H7 (cell line): ENCODE results near the gene NFIC. TPM values are rescaled to one million over a fixed set of nuclear protein-coding genes. Genes with fewer than 3 reads are reported as not detected.
"Not testable (repeated sequence)": the region's sequence is repeated elsewhere in the genome, so short reads cannot be mapped to it uniquely, and the experiment has no call there.

Experiments used
- DNase-seq: peaks from one replicate; pipeline ENCODE4 v3.0.0; 2012
- H3K27me3 ChIP-seq: 2 replicates; pipeline ENCODE4 v1.6.0; 2011; ENCODE audit warnings: mild to moderate bottlenecking, low read length; ENCODE audit not compliant: control insufficient read depth, insufficient read depth
- H3K36me3 ChIP-seq: replicated peaks from 2 replicates; pipeline ENCODE4 v1.5.1; 2011; ENCODE audit warnings: low read length; ENCODE audit not compliant: control insufficient read depth, insufficient read depth
- H3K4me3 ChIP-seq: 2 replicates; pipeline ENCODE4 v1.5.1; 2011; ENCODE audit warnings: low read depth, mild to moderate bottlenecking, control low read depth, low read length, moderate library complexity; ENCODE audit not compliant: insufficient read depth
- total RNA-seq: library from RNA; depleted of rRNA; stranded (reverse); fragments of >200 nt; shearing (Covaris generic); gene quantifications from 2 replicates; pipeline ENCODE4 v1.2.3, GENCODE V29; 2014

Gene NFIC
- total RNA-seq, 1 experiment from 2014 or later = 1.7 TPM

DNA sequence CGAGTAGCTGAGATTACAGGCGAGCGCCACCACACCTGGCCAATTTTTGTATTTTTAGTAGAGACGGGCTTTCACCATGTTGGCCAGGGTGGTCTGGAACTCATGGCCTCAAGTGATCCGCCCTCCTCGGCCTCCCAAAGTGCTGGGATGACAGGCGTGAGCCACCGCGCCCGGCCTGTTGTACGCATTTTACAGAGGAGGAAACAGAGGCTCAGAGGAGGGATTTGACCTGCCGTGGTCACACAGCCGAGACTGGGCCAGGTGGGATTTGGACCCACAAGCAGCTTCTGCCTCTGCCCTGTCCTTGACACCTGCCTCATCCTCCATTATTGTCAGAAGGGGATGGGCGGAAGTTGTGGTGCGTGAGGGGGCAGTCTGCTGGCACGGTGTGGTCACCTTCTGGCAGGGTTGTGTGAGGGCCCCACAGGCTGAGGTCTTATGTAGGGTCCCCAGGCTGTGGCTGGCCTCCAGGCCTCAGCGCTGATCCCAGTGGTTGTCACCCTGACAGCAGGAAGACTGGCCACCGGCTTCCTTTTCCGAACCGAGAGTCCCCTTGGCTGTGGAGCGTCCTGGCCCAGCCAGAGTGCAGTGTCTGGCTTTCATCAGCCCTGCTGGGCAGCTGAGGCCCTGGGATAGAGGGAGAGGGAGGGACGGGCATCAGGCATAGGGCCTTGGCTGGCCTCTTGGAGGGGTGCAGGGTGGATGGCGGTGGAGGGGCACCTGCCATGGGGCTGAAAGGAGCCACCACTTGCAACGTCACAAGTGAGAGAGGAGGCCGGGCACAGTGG is 20.3 kb downstream of the NFIC start:
- no peaks in the 10 kb centered on the region; the same call in 1 of the 2 replicates for H3K27me3 ChIP-seq
- no peak overlapping the region for H3K4me3 ChIP-seq
- H3K36me3 ChIP-seq = no peaks in the 10 kb centered on the region
- DNase-seq = no peak

DNA sequence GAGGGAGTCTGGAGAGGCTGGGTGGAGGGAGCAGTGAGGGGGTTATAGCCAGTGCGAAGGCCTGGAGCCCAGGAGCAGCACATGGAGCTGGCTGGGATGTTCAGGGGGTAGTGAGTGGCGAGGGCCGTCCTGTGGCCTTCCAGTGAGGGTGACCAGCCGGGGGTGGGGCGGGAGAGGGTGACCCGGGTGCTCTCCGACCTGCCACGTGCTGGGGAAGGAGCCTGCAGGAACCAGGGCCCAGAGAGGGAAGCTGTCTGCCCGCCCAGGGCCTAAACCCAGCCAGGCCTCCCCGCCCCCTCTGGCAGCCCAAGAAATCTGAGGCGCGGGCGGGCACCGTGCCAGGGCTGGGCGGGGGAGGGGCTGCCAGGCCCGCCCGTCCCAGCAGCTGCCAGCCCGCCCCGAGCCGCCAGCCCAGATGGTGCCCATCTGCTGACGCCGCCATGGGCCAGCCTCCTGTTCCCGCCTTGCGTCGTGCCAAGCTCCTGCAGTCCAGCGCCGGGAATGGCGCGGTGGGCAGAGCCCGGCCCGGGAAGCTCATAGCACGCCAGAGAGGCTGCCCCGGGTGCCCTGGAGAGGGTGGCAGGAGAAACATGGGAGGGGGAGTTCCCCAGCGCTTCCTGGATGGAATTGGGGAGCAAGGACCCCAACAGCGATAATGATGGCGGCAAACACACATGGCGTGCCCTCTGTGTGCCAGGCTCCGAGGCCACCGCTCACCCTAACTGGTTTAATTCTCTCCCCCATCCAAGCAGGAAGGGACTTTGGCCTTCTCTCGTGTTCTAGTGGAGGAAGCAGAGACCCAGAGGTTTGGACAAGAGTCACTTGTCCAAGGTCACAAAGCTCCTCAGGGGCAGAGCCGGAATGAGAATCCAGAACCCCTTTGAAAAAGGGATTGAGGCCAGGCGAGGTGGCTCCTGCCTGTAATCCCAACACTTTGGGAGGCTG is 21.5 kb downstream of the NFIC start:
- no peaks in the 10 kb centered on the region for H3K36me3 ChIP-seq
- H3K27me3 ChIP-seq = no peaks in the 10 kb centered on the region; the same call in 1 of the 2 replicates
- no peak overlapping the region for H3K4me3 ChIP-seq
- DNase-seq = peak; percentile 57

DNA sequence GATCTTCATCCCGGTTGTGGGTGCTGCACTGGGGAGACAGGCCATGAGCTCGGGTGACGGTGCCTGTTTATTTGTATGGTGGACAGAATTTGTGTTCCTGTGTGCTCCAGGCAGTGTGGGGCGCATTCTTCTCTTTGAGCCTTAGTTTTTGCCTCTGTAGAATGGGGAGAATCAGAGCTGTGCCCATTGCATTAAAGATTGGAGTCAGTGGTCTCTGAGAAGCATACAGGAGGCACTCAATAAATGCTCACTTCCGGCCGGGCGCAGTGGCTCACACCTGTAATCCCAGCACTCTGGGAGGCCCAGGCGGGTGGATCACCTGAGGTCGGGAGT is 23.0 kb downstream of the NFIC start:
- DNase-seq = no peak
- Histone ChIP-seq H3K36me3 (no peaks in the 10 kb centered on the region), H3K4me3 (no peak overlapping the region), H3K27me3 (no peaks in the 10 kb centered on the region)

DNA sequence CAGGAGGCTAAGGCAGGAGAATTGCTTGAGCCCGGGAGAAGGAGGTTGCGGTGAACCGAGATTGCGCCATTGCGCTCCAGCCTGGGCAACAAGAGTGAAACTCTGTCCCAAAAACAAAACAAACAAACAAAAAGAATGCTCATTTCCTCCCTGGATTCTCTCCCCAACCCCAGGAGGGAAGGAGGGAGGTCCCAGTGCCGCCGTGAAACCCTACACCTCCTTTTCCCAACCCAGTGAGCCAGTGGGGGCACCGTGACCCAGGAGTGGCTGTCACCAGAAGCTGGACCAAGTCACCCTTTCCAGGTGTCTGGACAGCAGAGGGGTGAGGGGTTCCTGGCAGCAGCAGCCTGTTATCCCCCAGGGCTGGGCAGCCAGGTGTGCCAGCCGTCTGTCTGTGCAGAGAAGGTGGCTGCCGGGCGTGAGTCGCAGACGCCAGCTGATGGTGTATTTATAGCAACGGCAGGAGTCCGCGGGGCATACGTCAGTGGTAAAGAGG is 23.5 kb downstream of the NFIC start:
- peak; percentile 90 for DNase-seq
- no peaks in the 10 kb centered on the region for H3K27me3 ChIP-seq
- no peaks in the 10 kb centered on the region for H3K36me3 ChIP-seq
- no peak overlapping the region for H3K4me3 ChIP-seq

DNA sequence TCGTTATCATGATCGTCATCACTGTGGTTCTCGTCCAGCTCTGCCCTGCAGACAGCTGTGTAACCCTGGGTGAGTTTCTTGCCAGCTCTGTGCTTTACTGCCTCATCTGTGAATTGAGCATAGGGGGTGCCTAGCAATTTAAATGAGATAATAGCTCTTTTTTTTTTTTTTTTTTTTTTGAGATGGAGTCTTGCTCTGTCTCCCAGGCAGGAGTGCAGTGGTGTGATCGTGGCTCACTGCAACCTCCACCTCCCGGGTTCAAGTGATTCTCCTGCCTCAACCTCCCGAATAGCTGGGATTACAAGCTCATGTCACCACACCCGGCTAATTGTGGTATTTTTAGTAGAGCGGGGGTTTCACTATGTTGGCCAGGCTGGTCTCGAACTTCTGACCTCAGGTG is 25.5 kb downstream of the NFIC start:
- not testable (repeated sequence) for H3K4me3 ChIP-seq, H3K36me3 ChIP-seq, H3K27me3 ChIP-seq, DNase-seq

DNA sequence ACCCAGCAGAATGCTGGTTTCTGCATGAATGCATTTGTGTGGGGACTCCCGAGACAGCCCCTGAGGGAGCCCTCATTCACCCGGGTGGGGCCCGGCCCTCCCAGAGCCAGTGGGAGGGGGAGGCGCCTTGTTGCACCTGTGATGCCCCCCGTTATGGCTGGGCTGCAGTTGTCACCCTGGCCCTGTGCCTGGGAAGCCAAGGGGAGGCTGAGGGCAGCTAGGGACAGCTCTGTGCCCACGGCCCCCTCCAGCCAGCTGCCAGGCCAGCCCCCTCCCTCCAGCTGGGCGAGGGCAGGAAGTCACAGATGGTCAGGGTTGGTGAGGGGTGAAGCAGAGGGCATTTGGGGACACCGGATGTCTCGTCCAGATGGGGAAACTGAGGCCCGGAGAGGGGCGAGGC is 26.1 kb downstream of the NFIC start:
- Histone ChIP-seq H3K36me3 (no peaks in the 10 kb centered on the region), H3K4me3 (no peak overlapping the region), H3K27me3 (no peaks in the 10 kb centered on the region)
- no peak for DNase-seq

DNA sequence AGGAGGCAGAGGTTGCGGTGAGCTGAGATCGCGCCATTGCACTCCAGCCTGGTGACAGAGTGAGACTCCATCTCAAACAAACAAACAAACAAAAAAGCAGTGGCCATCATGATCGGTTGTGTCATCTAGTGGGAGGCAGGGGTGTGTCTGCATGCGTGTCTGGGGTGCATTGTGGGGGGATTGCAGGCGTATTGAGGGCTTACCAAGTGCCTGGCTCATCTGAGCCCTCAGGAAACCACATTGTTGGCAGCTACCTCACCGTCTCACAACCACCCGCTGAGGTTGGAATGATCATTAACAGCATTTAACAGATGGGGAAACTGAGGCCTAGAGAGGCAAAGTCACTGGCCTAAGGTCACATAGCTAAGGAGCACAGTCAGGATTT is 30.5 kb downstream of the NFIC start:
- H3K27me3 ChIP-seq = no peaks in the 10 kb centered on the region; the same call in 1 of the 2 replicates
- H3K36me3 ChIP-seq = no peaks in the 10 kb centered on the region
- no peak overlapping the region for H3K4me3 ChIP-seq
- no peak for DNase-seq

DNA sequence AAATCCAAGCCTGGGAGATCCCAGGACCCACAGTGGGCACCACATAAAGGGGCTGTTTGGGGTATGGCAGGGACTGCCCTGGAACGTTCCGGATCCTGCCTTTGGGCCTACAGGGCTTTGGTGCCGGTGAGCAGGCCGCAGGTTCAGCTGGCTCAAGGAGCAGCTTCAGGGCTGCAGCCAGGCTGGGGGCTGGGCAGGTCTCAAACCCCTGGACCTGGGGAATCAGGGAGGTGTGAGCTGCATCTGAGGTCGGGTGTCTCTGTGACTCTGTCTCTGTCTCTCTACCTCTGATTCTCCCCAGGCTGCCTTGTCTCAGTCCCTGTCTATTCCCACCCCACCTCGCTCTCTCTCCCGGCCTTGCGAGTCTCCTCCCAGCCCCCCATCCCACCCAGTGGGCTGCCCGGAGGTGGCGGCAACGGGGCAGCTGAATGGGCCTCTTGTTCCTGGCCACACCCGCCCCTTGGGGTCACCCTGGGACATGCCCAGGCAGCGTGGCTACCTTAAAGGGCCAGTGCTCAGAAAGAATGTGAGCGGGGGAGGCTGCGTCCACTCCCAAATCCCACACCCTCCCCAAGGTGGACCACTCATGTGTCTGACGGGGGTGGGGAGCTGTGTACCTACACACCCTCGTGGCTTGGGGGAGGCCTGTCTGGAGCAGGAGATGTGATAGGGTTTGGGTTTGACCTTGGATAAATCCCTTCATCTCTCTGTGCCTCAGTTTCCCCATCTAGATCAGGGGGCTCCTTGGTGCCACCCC is 31.1 kb downstream of the NFIC start:
- H3K36me3 ChIP-seq = no peaks in the 10 kb centered on the region
- DNase-seq = peak; percentile 83
- no peak overlapping the region for H3K4me3 ChIP-seq
- no peaks in the 10 kb centered on the region; the same call in 1 of the 2 replicates for H3K27me3 ChIP-seq

DNA sequence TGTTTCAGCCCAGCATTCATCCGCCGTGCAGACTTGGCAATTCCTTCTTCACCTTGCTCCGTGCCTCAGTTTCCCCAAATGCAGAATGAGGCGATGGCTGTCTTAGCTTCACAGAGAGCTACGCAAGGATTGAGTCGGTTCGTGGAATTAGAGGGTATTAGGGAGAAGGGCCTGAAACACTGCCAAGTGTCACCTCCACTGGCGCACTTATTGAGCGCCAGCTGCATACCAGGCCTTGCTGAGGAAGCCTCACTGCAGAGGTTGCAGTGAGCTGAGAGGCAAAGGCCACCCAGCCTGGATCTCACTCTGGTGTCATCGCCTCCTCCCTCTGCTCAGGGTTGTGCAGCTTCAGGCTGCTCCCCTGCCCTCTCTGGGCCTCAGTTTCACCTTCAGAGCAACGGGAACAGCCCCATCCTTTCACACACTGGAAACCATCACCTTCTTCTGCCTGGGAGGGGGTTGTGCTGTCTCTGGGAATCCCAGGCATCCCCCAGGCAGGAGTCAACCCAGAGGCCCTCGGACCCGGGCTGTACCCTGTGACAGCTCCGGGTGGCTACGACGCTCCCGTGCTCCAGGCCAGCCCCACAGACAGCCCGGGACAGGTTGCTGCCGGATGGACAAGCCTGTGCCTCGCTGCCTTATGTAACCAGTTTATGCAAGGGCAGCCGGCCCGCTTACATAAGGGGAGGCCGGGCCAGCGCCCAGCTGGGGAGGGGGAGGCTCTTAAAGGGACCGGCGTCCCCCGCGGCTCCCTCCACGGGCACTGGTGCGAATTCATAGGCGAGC is 31.9 kb downstream of the NFIC start:
- DNase-seq = peak; percentile 89
- Histone ChIP-seq H3K27me3 (no peaks in the 10 kb centered on the region; the same call in 1 of the 2 replicates), H3K36me3 (no peaks in the 10 kb centered on the region), H3K4me3 (no peak overlapping the region)

DNA sequence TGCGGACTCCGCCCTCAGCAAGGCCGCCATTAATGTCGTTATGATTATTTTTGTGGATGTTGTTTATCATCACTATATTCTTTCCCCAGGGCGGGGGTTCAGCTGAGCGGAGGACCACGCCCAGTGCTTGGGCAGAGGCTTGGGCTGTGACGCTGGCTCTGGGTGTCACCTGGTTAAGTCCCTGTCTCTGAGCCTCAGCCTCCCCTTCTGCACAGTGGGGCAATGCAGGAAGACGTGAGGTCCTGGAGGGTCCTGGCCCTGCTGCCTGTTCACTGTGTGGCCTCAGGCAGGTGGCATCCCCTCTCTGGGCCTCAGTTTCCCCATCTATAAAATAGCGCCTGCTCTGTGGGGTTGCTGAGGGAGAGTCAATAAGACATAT is 32.5 kb downstream of the NFIC start:
- Histone ChIP-seq H3K27me3 (no peaks in the 10 kb centered on the region; the same call in 1 of the 2 replicates), H3K4me3 (peak overlapping the region; percentile 5; the same call in 1 of the 2 replicates), H3K36me3 (no peaks in the 10 kb centered on the region)
- DNase-seq = peak; percentile 52

DNA sequence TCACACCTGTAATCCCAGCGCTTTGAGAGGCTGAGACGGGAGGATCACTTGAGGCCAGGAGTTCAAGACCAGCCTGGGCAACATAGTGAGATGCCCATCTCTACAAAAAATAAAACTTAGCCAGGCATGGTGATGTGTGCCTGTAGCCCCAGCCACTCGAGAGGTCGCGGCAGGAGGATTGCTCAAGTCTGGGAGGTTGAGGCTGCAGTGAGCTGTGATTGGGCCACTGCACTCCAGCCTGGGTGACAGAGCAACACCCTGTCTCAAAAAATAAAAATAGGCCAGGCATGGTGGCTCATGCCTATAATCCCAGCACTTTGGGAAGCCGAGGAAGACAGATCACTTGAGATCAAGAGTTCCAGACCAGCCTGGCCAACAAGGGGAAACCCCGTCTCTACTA is 32.9 kb downstream of the NFIC start:
- DNase-seq, H3K27me3 ChIP-seq: not testable (repeated sequence)

DNA sequence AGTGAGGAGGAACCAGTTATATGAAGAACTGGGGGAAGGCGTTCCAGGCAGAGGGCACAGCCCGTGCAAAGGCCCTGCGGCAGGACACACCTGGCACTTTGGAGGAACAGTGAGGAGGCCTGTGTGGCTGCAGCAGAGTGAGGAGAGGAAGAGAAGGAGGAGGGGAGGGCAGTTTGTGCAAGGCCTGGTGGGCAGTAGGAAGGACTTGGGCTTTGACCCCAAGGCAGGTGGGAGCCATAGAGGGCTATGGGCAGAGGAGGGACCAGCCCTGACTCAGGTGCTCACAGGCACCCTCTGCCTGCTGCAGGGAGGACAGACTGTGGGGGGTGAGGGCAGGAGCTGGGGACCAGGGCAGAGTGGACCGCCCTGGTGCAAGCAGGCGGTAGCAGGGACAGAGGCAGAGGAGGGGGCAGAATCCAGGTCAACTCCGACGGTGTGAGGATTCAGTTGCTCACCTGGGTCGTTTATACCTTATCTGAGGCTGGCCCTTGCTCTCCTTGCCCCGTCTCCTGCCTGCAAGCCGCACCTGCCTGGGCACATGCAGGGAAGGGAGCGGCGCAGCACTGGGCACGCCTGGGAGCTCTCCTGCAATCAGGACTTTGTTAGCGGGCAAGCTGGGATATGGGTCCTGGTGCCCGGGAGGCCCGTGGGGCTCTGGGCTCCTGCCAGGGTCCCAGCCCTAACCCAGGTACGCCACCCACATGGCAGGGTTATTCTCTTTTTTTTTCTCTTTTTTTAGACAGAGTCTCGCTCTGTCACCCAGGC is 34.8 kb downstream of the NFIC start:
- Histone ChIP-seq H3K36me3 (no peaks in the 10 kb centered on the region), H3K4me3 (no peak overlapping the region), H3K27me3 (no peaks in the 10 kb centered on the region; the same call in 1 of the 2 replicates)
- peak; percentile 53 for DNase-seq

More for the DNA sequence above, 32.9 kb downstream of the NFIC start:
- H3K4me3 ChIP-seq, H3K36me3 ChIP-seq: not testable (repeated sequence)
